GM18511 (cell line): ENCODE data around the gene LY86.

Experiments
- ATAC-seq: cut with Tn5 transposase; IDR thresholded peaks from one replicate; pipeline ENCODE4 v1.9.1; 2021; ENCODE audit warnings: mild to moderate bottlenecking, moderate library complexity; ENCODE audit not compliant: unreplicated experiment

Gene LY86

DNA sequence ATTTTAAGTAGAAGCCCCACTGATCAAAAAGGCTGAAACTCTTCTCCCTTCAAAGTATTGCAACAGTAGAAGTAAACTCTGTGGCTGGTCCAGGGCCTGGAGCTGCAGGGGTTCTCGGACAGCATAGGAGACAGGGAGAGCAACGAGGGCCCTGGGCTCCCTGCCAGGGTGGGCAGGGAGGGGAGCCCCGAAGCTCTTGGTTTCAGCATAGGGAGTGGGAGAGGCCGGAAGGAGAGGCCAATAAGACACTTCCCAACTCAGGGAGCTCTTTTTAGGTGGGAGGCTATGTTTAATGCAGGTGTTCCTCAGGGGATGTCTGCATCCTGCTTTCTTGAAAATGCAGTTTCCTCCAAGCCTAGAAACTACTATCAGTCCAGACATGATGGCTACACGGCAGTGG lies 91.1 kb downstream of the LY86 start:
- no peak for ATAC-seq

DNA sequence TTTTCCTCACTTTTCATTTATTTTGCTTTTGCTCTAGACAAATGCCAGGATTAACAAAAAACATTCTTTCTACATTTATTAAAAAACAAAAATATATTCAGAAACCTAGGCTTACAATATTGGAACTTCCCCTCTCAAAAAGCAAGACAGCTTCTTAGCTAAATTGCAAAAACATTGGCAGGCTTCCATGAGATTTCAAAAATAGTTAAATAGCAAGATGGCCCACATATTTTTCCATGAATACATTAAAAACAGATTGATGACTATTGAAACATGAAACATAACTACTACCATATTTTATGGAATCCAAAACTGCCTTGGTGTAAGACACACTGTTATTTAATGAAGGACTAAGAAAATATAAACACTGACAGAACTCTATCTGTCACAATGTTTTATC lies 92.0 kb downstream of the LY86 start:
- ATAC-seq = no peak

DNA sequence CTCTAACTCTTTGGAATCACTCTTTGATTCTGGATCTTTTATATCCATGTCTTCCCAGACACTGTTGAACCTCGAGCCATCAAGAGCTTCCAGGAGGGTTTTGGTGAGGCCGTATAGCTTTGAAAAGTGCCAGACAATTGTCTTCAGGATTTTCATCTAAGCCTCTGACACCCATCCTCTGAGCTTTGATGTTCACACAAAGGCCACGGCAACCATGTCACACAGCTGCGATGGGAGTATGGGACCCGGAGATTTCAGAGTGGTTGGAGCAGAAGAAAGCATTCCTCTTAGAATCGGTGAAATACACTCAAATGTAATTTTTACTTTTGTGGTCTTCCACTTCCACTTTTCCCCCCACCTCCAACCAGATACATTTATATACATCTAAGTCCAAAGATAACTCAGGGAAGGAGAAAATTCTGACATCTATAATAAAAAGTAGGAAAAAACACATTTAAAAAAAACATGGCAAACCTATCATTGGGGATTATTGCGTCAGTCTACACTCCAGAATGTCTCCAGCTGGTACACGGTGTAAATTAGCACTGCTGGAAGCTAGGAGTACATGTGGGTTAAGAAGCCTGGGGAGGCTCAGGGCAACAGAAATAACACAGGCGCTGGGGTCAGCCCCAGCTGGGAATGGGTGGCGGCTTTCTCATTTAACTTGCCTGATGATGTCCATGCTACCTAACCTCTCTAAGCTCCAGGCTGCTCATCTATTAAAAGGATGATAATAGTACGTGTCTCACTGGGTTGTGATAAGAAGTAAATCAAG lies 92.7 kb downstream of the LY86 start:
- ATAC-seq = no peak

DNA sequence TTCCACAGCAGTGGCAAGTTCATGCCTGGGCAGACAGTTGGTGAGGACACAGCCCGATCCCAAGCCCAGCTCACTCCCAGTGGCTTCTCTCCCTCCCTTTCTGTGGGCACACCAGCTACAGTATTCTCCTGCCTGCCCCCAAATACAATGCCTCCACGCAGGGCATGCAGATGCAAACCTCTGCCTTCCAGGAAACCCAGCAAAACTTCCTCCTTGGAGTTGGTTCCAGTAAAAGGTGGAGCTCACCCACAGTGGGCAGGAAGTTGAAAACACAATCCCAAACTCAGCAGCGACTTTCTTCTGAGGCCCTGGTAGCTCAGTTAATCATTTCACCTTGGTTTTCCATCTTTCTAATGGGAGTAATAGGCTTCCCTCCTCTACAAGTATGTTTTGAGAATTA lies 93.7 kb downstream of the LY86 start:
- no peak for ATAC-seq

DNA sequence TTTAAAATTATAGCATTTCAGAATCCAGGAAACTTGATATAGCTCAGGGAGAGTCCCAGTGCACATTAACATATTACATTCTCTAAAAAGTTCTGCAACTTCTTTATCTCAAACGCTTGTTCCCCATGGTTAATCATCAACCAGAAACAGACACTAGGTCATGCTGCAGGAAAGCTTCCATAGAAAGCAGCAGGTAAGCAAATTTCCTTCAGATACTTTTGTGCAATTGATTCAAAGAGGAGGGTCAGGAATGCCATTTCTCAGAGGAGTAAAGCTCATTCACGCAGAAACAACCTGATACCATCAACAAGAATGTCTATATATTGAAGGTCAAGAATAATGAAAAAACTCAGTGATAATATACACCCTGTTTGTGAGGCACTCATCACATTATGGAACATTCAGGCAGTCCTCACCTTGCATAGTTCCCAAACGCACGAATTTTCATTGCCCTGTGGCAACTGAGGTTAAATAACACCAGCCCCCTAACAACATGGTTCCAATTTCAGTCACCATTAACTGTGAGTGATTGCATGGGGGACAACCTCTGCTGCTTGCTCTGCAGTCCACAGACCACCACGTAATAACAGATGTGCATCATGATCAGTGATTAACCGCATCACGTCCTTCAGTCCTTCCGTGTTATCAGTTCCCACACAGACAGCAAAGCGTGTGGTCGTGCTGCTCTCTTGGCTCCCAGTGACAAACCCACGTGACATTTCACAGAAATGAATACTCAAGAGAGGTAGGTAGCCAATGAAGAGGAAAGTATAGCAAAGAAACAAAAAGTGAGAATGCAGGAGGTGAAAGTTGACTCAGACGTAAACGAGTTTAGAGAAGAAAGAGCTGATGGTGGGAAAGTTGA lies 95.7 kb downstream of the LY86 start:
- peak; percentile 88 for ATAC-seq

DNA sequence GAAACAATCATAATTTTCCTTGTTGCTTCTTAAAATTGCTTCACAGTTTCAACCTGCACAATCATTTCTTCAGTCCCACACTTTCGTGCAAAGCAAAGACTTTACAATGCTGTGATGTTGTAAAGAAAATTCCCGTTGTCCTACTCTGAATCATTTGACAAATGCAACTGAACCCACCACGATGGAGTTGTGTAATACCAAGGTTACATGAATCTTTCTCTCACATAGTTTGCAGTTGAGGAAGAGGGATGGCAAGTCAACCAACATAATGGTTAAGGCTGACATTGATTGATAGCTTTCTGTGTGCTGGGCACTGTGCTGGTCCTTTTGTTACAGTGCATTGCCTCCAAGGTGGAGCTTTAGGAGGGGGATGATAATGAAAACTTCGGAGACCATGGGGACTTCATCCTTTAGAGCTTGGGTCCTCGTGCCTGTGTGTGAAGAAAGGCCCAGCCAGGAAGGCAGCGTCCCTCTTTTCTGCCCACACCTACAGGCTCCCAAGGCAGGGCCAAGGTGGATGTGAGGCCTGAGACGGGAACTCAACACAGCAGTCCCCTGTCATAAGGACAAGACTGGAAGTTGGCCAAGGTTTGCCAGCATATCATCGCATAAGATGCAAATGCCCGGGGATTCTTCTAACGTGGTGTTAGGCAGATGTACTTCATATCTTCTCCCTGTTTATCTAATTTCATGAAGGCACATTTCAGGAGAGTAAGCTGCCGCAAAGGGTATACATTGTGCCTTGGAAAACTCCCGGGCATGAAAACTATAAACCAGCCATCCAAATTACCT lies 96.9 kb downstream of the LY86 start:
- ATAC-seq = no peak

DNA sequence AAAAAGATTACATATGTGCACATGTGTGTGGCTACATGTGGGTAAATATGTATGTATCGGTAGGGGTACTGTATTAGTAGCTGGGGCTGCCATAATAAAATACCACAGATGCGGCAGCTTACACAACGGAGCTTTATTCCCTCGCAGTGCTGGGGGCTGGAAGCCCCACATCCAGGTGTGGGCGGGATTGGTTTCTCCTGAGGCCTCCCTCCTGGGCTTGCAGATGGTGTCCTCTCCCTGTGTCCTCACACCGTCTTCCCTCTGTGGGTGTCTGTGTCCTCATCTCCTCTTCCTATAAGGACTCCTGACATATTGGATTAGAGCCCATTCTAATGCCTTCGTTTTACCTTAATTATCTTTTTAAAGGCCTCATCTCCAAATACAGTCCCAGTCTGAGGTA lies 97.7 kb downstream of the LY86 start:
- ATAC-seq = no peak

DNA sequence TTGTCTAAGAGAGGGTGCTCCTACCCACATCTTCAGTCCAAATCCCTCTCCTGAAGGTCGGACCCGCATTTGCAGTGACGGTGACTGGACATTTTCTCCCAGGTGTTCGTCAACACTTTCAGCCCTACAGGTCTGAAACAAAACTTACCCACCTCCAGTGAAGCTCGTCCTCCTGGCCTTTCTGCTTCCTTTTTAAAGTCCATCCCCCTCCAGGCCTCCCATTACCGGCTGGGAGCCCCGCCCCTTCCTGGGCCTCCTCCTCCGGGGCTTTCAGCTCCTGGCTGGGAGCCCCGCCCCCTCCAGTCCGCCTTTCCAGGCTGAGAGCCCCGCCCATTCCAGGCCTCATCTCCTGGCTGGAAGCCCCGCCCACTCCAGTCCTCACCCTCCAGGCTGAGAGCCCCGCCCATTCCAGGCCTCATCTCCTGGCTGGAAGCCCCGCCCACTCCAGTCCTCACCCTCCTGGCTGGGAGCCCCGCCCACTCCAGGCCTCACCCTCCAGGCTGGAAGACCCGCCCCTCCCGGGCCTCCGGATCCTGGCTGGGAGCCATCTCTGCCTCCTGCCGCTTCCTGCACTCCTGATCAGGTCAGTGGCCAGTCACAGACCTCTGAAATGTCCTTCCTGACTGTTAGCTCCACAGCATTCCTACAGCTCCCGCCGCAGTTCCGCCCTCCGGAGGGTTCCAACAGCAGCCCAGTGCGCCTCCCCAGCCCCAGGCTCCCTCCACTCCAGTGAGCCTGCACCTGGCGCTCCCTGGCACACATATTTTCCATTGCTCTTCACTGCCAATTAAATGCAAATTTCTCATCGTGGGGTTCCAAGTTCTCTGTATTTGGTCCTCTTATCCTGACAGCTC lies 98.5 kb downstream of the LY86 start:
- no peak for ATAC-seq

DNA sequence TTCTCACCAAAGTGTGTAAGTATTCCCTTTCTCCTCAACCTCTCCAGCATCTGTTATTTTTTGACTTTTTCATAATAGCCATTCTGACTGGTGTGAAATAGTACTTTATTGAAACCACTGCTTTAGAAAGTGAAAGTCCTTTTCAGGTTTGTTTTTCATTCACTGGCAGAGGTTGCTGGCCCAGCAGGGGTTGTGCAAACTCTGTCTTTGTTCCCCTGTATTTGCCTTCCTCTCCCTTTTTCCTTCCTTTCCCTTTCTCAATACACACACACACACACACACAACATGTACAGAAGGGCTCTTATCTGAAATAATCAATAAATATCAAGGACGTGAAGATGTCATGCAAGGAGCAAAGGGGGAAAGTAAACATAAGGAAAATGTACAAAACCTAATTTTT lies 99.8 kb downstream of the LY86 start:
- ATAC-seq = no peak

DNA sequence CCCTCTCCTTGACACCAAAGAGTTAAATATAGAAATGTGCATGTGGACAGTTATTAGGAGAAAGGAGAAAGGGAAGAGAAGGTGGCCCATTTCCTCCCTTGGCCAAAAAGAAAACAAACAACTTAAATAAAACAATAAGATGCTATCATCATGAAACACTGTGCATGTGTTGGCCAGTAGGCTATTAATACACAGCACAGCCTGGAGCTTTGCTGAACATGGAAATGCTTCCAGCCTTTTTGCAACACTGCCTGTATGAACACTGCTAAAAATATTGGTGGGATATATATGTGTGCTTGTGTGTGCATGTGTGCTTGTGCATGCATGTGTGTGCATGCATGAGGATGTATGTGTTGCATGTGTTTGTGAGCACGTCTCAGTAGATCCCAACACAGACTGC lies 100.4 kb downstream of the LY86 start:
- no peak for ATAC-seq

DNA sequence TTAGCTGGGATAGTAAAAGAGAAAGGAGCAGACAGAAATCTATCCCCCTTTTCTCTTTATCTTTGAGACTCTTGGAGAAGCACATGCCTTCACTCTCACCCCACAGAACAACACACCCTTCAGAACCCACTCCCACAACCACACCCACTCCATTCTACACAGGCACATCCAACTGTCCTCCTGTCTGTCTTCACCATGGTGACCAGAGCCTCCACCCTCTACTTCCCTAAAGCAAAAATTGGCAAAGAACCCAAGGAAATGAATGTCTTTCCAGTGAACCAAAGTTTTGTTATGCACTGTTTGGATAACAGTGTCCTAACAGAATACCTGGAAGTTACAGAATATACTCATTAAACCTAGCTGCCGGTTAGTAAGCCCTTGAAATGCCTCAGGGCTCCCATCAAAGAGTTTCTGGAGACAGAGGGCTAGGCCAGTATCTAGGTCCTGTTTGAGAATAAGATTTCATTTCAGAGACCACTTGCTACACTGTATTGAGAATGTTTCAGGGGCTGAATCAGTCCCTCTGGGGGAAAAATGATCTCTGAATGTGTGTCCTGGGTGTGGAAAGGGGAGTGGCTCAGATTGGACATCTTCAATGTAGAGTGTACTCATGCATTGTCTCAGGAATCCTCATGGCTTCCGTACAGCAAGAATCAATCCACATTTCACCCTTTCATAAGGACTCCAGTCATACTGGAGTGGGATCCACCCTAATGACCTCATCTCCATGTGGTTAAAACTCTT lies 101.1 kb downstream of the LY86 start:
- no peak for ATAC-seq

DNA sequence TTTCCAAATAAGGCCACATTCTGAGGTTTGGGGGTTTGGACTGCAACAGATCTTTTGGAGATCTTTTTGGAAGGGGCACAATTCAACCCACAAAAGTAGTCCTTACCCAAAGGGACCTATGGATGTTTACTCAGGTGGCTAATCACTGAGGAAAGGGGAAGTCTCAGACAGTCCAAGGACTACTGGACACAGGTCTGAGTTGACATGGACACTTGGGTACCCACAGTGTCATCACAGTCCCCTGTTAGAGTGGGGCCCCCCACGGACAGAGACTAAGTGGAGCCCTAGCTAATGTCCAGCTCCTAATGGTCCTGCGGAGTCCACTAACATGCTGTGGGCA lies 101.6 kb downstream of the LY86 start:
- no peak for ATAC-seq

DNA sequence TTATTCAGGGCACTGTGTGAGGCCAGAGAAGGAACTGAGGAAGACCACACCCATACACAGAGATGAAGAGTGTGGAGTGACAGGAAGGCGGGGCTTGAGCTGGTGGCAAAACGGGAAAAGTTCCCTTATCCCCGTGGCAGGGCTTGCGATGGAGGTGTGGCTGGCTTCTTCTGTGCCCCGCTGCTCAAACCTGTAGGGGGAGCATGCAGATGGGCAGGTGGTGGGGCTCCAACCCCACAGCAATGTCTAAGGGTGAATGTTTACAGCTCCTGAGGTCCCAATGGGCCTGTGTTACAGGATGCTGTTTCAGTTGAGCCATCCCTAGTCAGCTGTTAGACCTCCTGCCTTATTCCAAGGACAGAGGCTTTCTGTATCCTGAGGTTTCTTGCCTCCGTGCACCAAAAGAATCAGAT lies 105.9 kb downstream of the LY86 start:
- no peak for ATAC-seq

DNA sequence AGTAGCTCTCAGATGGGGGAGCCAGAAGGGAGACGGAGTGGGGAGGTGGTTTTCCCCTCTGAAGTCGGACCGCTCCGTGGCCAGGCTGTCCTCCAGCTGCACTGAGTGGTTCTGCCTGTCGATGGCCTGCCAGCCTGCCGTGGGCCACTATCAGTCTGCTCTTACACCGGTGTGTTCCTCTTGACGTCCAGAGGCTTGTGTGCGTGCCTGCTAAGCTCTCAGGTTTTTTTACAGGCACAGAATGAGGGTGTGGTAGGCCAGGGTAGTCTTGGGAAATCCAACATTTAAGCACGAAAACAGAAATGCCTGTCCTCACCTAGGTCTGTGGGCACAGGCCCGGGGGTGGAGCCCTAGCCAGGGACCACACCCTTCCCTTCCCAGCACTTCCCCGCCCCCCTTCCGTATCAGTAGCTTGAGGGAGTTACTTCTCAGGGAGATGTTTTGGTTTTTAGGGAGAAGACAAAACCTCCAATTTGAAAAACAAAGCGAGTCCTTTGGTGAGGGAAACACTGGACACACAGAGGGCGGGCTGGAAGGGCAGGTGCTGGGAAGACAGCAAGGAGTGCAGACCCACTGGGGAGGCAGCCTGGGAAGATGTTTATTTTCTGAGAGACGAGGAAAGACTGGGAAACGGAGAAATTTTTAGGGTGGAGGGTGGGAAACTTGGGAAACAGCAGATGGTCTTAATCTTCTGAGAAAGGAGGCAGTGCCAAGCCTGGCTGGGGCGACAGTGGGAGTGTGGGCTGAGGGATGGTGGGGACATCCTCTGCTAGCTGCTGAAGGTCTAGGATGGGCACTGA lies 106.5 kb downstream of the LY86 start:
- no peak for ATAC-seq

DNA sequence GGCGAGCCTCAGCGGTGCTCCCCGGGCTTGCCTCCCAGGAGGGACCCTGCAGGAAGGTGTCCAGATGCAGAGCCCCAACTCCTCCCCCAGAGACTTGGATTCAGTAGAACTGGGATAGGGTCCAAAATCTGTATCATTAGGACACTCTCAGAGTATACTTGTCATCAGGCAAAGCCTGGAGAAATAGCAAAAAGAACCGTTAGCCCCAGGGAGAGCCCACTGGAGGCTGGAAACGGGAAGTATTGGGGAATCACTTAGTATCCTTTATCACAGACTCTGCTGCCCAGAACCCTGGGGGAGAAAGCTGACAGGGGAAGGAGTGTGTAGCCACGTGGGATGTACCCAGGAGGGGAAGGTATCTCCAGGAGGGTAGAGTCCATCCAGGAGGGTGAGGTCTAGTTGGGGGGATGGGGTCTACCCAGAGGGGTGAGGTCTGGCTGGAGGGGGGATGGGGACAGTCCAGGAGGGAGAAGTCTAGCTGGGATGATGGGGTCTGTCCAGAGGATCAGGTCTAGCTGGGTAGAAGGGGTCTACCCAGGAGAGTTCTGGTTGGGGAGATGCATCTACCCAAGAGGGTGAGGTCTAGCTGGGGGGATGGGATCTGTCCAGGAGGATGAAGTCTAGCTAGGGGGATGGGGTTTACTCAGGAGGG lies 107.2 kb downstream of the LY86 start:
- no peak for ATAC-seq

DNA sequence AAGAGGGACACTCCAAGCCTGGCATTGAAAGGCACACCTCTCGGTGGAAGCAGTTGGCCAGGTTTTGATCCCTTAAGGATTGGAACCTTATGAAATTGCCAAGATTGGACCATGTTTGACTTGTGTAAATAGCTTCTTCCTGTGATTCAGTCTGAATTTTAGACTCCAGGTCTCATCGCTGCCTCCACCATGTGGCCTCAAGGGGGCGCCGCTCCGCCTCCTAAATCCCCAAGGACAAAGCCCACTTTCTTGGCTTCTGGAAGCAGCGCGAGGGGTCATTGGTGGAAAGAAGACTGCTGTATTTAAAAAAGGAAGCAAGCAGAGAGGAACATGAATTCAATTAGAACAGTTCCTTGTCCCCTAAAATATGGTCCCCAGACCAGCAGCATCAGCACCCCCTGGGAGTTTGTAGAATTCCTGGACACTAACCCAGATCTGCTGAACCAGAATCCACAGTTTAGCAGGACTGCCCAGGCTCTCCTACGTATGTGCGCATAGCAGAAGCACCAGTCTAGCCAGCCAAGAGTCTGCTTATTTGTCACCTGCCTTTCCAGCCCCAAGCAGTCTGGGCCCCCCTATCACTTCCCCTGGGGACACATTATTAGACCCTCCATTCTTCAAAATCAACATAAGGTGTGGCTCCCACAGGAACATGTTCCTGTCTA lies 108.5 kb downstream of the LY86 start:
- ATAC-seq = no peak

DNA sequence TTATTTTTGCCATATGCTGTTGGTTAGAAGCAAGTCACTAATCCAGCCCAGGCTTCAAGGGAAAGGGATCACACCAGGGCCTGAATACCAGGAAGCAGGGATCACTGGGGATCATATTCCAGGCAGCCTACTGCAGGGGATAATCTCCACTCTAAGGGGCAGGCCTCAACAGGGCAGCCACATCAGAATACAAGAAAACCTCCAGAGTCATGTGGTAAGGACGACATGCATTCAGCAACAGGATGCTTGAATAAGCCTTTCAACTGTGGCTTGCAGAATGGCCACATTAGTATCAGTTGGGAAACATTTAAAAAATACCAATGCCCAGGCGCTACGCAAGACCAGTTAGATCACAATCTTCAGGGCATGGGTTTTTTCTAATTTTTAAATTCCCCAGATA lies 109.1 kb downstream of the LY86 start:
- ATAC-seq = no peak

DNA sequence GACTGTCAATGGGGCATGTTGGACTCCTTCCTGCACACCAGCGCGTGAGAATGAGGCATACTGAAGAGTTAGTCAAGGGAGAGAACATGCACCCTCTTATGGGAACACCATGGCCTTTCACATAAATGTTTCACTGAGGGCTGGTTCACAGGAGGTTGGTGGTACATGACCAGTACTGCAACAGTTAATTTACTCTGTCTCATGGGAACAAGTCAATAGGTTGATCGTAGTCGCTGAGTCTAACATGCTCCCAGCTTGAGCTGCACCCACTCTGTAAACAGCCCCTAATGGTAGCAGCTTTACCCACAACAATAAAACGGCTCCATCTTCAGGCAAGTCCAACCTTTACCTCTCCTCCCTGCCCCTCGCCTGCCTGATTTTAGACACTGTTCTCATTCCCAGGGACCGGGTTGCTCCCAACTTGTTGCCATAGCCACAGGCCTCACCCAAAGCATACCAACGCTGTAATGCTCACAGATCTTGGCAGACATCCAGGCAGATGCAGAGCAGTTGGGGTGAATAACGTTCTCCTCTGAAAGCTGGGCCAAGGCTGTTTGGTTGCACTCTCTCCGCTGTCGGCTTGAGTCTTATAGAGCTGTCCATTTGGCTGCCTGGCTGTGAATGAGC lies 111.3 kb downstream of the LY86 start:
- ATAC-seq = no peak
